HG03097 (cell line): ENCODE results near the gene LIF.
"Not testable (repeated sequence)": the region's sequence is repeated elsewhere in the genome, so short reads cannot be mapped to it uniquely, and the experiment has no call there.

Source experiments
- ATAC-seq: cut with Tn5 transposase; IDR thresholded peaks from one replicate; pipeline ENCODE4 v1.9.1; 2021; ENCODE audit not compliant: unreplicated experiment, low FRiP score

The LIF gene

DNA sequence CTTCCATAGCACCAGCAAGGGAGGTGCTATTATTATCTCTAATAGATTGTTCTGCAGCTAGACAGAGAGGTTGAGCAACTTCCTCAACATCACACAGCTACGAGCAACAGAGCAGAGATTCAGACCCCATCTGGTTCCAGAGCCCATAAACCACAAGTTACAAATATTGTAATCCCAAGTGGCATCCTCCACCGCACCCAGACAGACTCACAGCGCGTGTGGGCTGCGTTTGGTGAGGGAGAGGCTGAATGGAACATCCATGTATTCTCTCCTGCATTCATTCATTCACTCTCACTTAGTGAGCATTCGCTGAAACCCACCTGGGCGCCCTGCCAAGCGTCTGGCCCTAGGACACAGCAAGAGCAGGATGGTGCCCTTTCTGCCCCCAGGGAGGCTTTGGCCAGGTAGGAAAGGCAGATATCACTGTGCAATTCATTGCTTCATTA, 33.5 kb downstream of the LIF start:
- no peak for ATAC-seq

DNA sequence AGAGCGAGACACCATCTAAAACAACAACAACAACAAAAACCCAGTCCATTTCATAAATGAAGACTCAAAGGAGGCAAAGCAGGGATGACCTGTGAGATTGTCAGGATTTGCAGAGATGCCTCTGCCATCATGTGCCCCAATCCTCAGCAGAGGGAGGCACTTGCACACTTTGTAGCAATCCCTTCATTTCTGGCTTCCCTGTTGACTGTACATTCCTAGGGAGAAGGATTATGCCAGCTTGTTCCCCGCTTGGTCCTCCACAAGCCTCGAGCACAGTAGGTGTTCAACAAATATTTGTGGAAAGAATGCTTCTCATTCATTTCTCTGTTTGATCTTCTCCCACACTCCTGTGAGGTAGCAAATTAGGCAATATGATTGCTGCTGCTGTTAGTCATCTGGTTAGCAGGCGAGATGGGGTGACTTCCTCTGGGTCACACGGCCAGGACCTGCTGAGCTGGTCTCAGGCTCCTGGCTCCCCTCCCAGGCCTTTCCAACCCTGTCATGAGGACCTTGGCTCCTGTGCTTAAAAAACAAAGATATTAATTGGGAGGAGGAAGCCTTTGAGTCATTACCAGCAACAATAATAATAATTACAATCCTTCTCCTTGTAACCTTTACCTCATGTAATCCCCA, 34.1 kb downstream of the LIF start:
- no peak for ATAC-seq

GRCh38 chr22:30211124-30211820, 35.3 kb downstream of the LIF start:
- ATAC-seq, result no peak

GRCh38 chr22:30210235-30210909, 36.2 kb downstream of the LIF start:
- no peak for ATAC-seq

DNA sequence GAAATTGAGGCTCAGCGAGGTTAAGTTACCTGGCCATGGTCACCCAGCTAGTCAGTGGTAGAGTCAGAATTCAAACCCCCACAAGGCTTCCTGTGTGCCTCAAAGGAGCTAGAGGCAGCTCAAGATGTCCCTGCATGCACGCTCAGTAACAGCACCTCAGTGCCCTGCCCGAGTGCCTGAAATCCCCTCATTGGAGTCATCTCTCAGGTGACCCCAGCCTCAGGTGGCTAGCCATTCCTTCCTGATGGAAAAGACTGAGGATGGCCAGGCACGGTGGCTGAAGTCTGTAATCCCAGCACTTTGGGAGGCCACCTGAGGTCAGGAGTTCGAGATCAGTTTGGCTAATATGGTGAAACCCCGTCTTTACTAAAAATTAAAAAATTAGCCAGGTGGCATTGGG, 36.9 kb downstream of the LIF start:
- no peak for ATAC-seq

- no peak for ATAC-seq
Observed at GRCh38 chr22:30208631-30209603, 37.6 kb downstream of the LIF start.

GRCh38 chr22:30206944-30207343, 39.6 kb downstream of the LIF start:
- no peak for ATAC-seq

- no peak for ATAC-seq
Observed at GRCh38 chr22:30205281-30206115, 41.1 kb downstream of the LIF start.

GRCh38 chr22:30204742-30205111, 41.8 kb downstream of the LIF start:
- ATAC-seq, result no peak

DNA sequence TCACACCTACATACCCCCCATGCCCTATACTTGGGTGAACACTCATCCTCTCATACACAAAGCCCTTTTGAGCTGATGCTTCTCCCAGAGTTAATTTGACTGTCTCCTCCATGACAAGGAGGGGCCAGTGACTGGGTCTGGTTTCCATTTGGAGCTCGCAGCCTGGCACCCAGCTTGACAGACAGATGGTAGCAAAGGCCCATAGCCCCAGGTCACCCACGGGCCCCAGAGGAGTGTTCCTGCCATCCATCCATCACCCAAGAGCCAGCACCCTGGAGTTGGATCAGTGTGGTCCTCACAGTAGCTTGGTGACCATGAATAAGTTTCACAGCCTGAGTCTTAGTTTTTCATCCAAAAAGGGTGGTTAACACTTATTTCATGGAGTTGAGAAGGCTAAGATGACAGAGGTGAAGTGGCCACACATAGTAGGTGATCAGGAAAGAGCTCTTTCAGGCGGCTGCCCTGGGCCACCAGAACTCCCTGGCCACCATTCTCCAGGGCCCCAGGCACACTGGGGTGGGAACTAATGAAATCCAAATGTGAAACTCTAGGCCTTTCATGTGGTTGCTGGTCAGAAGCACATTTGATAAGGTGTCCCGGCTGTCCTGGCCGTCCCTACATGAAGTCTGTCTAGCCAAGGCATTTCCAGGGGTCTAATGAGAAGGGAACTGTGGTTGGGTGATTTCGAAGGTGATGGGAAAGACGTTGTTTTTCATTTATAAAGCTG, 42.4 kb downstream of the LIF start:
- no peak for ATAC-seq

- ATAC-seq, result no peak
Observed at GRCh38 chr22:30202531-30203006, 44.0 kb downstream of the LIF start.

DNA sequence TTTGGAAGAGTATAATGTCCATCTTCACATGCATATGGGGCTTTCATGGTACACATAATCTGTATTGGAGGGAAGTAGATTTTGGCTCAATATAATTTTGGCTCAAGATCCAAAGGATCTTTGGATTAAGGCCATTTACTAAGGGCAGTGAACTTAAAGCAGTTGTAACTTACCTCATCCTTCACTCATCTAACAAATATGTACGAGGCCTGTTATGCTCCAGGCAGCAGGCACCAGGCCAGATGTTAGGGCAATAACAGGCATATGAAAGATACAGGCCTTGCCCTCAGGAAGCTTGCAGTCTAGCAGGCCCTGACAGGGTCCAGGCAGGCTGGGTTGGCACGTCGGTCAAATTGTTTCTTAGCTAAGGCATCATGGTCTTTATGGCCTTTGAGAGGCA, 44.6 kb downstream of the LIF start:
- no peak for ATAC-seq

DNA sequence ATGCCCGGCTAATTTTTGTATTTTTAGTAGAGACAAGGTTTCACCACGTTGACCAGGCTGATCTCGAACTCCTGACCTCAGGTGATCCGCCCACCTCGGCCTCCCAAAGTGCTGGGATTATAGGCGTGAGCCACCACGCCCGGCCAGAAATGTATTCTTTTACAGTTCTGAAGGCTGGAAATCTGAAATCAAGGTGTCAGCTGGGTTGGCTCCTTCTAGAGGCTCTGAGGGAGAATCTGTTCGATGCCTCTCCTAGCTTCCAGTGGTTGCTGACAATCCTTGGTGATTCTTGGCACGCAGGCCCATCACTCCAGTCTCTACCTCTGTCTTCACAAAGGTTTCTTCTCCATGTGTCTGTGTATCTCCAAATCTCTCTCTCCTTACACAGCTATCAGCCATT, 45.7 kb downstream of the LIF start:
- ATAC-seq, result not testable (repeated sequence)

GRCh38 chr22:30198921-30199320, 47.6 kb downstream of the LIF start:
- ATAC-seq, result no peak

GRCh38 chr22:30198152-30198825, 48.3 kb downstream of the LIF start:
- no peak for ATAC-seq

- no peak for ATAC-seq
Observed at GRCh38 chr22:30197389-30197788, 49.2 kb downstream of the LIF start.

DNA sequence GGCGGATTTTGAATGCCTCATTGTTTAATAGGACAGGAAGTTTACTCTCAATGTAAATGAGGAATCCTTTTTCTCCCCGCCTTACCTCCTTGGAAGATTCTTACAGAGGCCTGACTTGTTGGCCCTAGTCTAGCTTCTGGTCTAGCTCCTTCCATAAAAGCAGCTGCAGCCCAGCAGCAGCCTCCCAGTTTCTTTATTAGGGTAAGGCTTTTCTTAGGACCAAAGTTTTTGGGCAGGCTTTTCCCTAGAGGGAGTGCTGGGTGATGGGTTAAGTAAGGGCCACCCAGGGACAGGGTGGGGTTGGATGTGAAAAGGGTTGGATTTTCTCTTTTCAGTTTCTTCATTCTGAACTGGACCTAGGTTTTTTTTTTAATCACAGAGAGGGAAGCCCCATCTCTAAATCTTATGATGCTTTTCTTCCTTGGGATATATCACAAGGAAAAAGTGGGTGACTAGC, 49.7 kb downstream of the LIF start:
- ATAC-seq, result peak; percentile 26

- ATAC-seq, result peak; percentile 44
Observed at GRCh38 chr22:30196141-30196879, 50.2 kb downstream of the LIF start.
